Astrocyte (in vitro differentiated cells and primary cell): ENCODE results near the gene DPY19L3.

Source experiments
- CTCF ChIP-seq: IDR thresholded peaks from 2 replicates; pipeline ENCODE4 v1.5.1; 2011; ENCODE audit warnings: low read depth, mild to moderate bottlenecking, inconsistent platforms, low read length, moderate library complexity; ENCODE audit not compliant: insufficient read depth
- EZH2 ChIP-seq: IDR thresholded peaks from 2 replicates; pipeline ENCODE4 v1.6.1; 2012; ENCODE audit warnings: mild to moderate bottlenecking, low read length, inconsistent platforms; ENCODE audit not compliant: insufficient read depth

GRCh38 chr19:32457571-32458158 lies 52.1 kb downstream of the DPY19L3 start:
- TF ChIP-seq CTCF (no peak), EZH2 (no peak)
